Panc1 (cell line): ENCODE data around the gene GSS. TPM values are rescaled to one million over a fixed set of nuclear protein-coding genes. Genes with fewer than 3 reads are reported as not detected.

Experiments used
- ATAC-seq: fragments of 200-7000 bp; cut with Tn5 transposase; 2 replicates; pipeline ENCODE4 v1.9.1; 2020; ENCODE audit warnings: mild to moderate bottlenecking, moderate library complexity
- BruUV-seq: library from RNA; stranded (reverse); fragments of 400-500 nt; replicated peaks from 2 replicates; lab custom pipeline; 2021; lab: Mats Ljungman, UMichigan
- CTCF ChIA-PET: fragments of 300-600 bp; sonication (Branson Sonifier 250); formaldehyde crosslinking; loops from one replicate; lab custom pipeline; 2022; ENCODE audit warnings: antibody characterized with exemption; lab: Charles Lee
- POLR2A ChIA-PET: fragments of 300-600 bp; sonication (Branson Sonifier 250); formaldehyde crosslinking; loops from one replicate; lab custom pipeline; 2022; ENCODE audit warnings: antibody characterized with exemption; lab: Charles Lee
- DNase-seq: peaks from one replicate; pipeline ENCODE4 v3.0.0-alpha.2; 2010; ENCODE audit warnings: low read depth, low spot score
- H3K27ac ChIP-seq: 2 replicates; pipeline ENCODE4 v1.5.1; 2011; ENCODE audit warnings: mild to moderate bottlenecking, low read length, inconsistent platforms
- H3K27me3 ChIP-seq: fragments of 200-500 bp; sonication (Bioruptor generic); 2 replicates; pipeline ENCODE4 v1.6.0; 2014; ENCODE audit warnings: low read length, inconsistent platforms; ENCODE audit not compliant: control insufficient read depth, insufficient read depth
- H3K36me3 ChIP-seq: fragments of 200-500 bp; sonication (Bioruptor generic); 2 replicates; pipeline ENCODE4 v1.5.1; 2014; ENCODE audit warnings: inconsistent platforms, mild to moderate bottlenecking, low read length, moderate library complexity; ENCODE audit not compliant: control insufficient read depth, insufficient read depth
- H3K4me1 ChIP-seq: 2 replicates; pipeline ENCODE4 v1.5.1; 2011; ENCODE audit warnings: inconsistent platforms, mild to moderate bottlenecking, low read length, moderate library complexity; ENCODE audit not compliant: control insufficient read depth, insufficient read depth
- H3K4me3 ChIP-seq, 2 experiments: 2 replicates each; pipeline ENCODE4 v1.5.1; 2011 to 2012; ENCODE audit warnings: low read depth in 2 of 2, low read length in 2 of 2, mild to moderate bottlenecking in 2 of 2, inconsistent platforms in 1 of 2, moderate library complexity in 1 of 2
- H3K9me3 ChIP-seq: fragments of 200-500 bp; sonication (Bioruptor generic); 2 replicates; pipeline ENCODE4 v1.5.1; 2014; ENCODE audit warnings: low read depth, mild to moderate bottlenecking, inconsistent platforms, low read length, moderate library complexity; ENCODE audit not compliant: control insufficient read depth, insufficient read depth
- CTCF ChIP-seq: fragments of 450-650 bp; IDR thresholded peaks from 2 replicates; pipeline ENCODE4 v1.5.1; 2017; ENCODE audit warnings: mild to moderate bottlenecking
- POLR2AphosphoS5 ChIP-seq: IDR thresholded peaks from 2 replicates; pipeline ENCODE4 v1.6.1; 2012; ENCODE audit warnings: mild to moderate bottlenecking, low read depth, low read length, moderate library complexity
- REST ChIP-seq, 2 experiments: IDR thresholded peaks; 2 replicates each; pipeline ENCODE4 v1.6.1; 2011 to 2012; ENCODE audit warnings: low read depth in 2 of 2, control low read depth in 1 of 2, low read length in 1 of 2, mild to moderate bottlenecking in 1 of 2, moderate library complexity in 1 of 2; ENCODE audit not compliant: insufficient read depth in 1 of 2
- SIN3A ChIP-seq: IDR thresholded peaks from 2 replicates; pipeline ENCODE4 v1.6.1; 2012; ENCODE audit warnings: low read depth, mild to moderate bottlenecking, low read length, moderate library complexity, borderline replicate concordance; ENCODE audit not compliant: insufficient read depth
- TCF7L2 ChIP-seq: IDR thresholded peaks from 2 replicates; pipeline ENCODE4 v1.6.1; 2011; ENCODE audit warnings: mild to moderate bottlenecking, low read depth, low read length, inconsistent platforms
- in situ Hi-C: cut with HindIII; loops from 2 replicates; pipeline ENCODE4 v1.10.0; 2016; ENCODE audit warnings: low sequenced_read_pairs, low pct_unique_long_range_greater_than_20kb
- intact Hi-C: fragments of 100-400 bp; cut with micrococcal nuclease; formaldehyde crosslinking; loops from one replicate; pipeline ENCODE4 v1.10.0; 2022; ENCODE audit not compliant: unreplicated experiment
- total RNA-seq: library from RNA; stranded (reverse); gene quantifications from one replicate; pipeline ENCODE4 v1.2.1, GENCODE V29; 2021; ENCODE audit not compliant: unreplicated experiment

GSS gene
- total RNA-seq, 1 experiment from 2014 or later: 64.8 TPM

GRCh38 chr20:34992751-34993417, 37.3 kb upstream of the GSS start:
- TF ChIP-seq TCF7L2: no peak
- no peak for TF ChIP-seq POLR2AphosphoS5
- TF ChIP-seq REST (IDR thresholded peaks at IDR 0.05; ENCODE audit: insufficient read depth in 1 of 2, low read depth in 2 of 2, low read length in 1 of 2): no peak
- no peak for TF ChIP-seq CTCF
- TF ChIP-seq SIN3A: no peak
- Histone ChIP-seq H3K36me3 (no peaks in the 10 kb centered on the region), H3K27ac (no peak overlapping the region), H3K4me3 (no peak overlapping the region), H3K4me1 (no peaks in the 10 kb centered on the region), H3K9me3 (no peaks in the 10 kb centered on the region), H3K27me3 (no peaks in the 10 kb centered on the region)
- no TSS peak for BruUV-seq
- CTCF ChIA-PET: interaction anchor here (0.6 kb wide), 1 partner anchor 190 kb away, joined by 3 read pairs; no protein-coding TSS in a partner anchor
- ATAC-seq (no peak), DNase-seq (no peak)
- POLR2A ChIA-PET: no interaction called here
- intact Hi-C loops (no loop called here), in situ Hi-C loops (no loop called here)

GRCh38 chr20:34990661-34991214, 35.1 kb upstream of the GSS start:
- no peak for TF ChIP-seq POLR2AphosphoS5
- TF ChIP-seq SIN3A: no peak
- no peak for TF ChIP-seq REST (IDR thresholded peaks at IDR 0.05; ENCODE audit: insufficient read depth in 1 of 2, low read depth in 2 of 2, low read length in 1 of 2)
- TF ChIP-seq CTCF: no peak
- no peak for TF ChIP-seq TCF7L2
- BruUV-seq: no TSS peak
- in situ Hi-C loops (no loop called here), intact Hi-C loops (no loop called here)
- DNase-seq (no peak), ATAC-seq (no peak)
- Histone ChIP-seq H3K27me3 (no peaks in the 10 kb centered on the region), H3K9me3 (no peaks in the 10 kb centered on the region), H3K36me3 (no peaks in the 10 kb centered on the region), H3K4me1 (no peaks in the 10 kb centered on the region), H3K27ac (no peak overlapping the region), H3K4me3 (no peak overlapping the region)
- ChIA-PET POLR2A (no interaction called here), CTCF (no interaction called here)
